Peyer's patch (tissue), 4 donors: ENCODE measurements around the gene AGAP1.

Experiments
- POLR2A ChIP-seq, 2 donors: fragments of 450-650 bp; IDR thresholded peaks; one replicate each; pipeline ENCODE4 v1.5.1; 2017; ENCODE audit warnings: antibody characterized with exemption in 2 of 2, mild to moderate bottlenecking in 2 of 2, moderate library complexity in 2 of 2
- TF ChIP-seq, protein P1 (sequence below), 6 experiments: fragments of 450-650 bp in 4 of 6; fragments of 200-600 bp in 2 of 6; sonication (generic) in 1 of 6; IDR thresholded peaks; one replicate each; pipeline ENCODE4 v1.5.1; 2017 to 2019; ENCODE audit warnings: antibody characterized with exemption in 6 of 6, mild to moderate bottlenecking in 3 of 6, moderate library complexity in 1 of 6

DNA sequence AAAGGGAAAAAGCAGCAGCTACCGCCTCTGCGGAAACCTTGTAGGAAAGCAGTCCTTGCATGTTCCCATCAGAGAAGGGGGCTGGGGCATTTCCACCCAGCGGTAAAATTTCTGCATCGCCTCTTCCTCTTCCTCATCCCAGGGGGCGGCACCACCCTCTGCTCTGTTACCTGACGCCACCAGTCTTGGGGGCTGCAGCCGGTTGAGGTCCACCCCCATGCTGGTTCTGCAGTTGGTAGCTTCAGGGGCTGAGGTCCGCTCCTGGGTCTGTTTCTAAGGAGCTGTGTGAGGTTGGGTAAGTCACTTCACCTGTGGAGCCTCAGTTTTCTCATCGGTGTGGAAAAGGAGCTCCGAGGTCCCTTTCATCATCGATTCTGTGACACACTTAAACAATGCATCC, 14.2 kb upstream of the AGAP1 start:
- TF ChIP-seq POLR2A (IDR thresholded peaks at IDR 0.05) = no peak
- TF ChIP-seq, protein P1, sequence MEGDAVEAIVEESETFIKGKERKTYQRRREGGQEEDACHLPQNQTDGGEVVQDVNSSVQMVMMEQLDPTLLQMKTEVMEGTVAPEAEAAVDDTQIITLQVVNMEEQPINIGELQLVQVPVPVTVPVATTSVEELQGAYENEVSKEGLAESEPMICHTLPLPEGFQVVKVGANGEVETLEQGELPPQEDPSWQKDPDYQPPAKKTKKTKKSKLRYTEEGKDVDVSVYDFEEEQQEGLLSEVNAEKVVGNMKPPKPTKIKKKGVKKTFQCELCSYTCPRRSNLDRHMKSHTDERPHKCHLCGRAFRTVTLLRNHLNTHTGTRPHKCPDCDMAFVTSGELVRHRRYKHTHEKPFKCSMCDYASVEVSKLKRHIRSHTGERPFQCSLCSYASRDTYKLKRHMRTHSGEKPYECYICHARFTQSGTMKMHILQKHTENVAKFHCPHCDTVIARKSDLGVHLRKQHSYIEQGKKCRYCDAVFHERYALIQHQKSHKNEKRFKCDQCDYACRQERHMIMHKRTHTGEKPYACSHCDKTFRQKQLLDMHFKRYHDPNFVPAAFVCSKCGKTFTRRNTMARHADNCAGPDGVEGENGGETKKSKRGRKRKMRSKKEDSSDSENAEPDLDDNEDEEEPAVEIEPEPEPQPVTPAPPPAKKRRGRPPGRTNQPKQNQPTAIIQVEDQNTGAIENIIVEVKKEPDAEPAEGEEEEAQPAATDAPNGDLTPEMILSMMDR (IDR thresholded peaks at IDR 0.05) = no peak
